Measurements from ENCODE around the gene AGTPBP1.
A peak's percentile ranks its signal among the peaks of the same experiment; 100 is the strongest.

AGTPBP1 gene

DNA sequence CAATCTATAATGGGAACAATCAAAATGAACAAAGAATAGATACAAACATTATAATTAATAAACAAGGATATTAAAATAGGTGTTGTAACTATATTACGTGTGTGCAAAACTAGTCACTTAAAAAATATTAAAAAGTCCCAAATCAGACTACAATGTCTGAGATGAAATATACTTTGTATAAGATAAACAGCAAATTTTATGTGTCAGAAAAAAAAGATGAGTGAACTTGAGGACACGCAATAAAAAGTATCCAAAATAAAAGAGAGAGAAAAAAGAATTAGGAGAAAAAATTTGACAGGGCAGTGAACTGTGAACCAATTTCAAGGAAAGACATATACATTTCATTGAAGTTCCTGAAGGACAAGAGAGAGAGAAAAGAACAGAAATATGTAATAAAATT lies 37.0 kb downstream of the AGTPBP1 start:
- peaks cover 16% of the 10 kb centered on the region for H3K4me1 Mint-ChIP-seq
- ATAC-seq (ENCODE audit: low read depth) (no peak), DNase-seq (ENCODE audit: low spot score in 2 of 2) (no peak)
- H3K9me3 Mint-ChIP-seq, result peaks cover 7% of the 10 kb centered on the region
- H3K4me3 Mint-ChIP-seq, result no peak overlapping the region
- H3K36me3 Mint-ChIP-seq, result peaks cover 17% of the 10 kb centered on the region
- no peaks in the 10 kb centered on the region for H3K27me3 Mint-ChIP-seq
- no peak overlapping the region for H3K27ac Mint-ChIP-seq

DNA sequence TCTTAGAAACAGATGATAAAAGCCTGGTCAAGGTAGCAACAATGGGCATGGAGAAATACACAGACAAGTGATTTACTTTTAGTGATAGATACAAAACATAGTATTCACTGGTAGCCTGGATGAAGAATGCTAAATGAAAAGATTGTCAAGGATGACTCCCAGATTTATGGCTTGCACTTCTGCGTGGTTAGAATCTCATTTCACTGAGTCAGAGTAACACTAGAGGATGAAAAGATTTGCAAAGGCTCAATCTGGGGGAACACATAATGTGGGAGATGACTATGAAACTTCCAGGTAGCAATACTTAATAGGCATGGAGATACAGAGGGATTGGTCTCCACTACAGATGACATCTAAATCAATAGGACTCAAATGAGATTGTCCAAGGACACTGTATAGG lies 38.4 kb downstream of the AGTPBP1 start:
- Mint-ChIP-seq H3K27me3 (no peaks in the 10 kb centered on the region), H3K4me3 (no peak overlapping the region), H3K4me1 (peaks cover 16% of the 10 kb centered on the region), H3K36me3 (peaks cover 13% of the 10 kb centered on the region), H3K27ac (peak overlapping the region; percentile 17), H3K9me3 (peaks cover 3% of the 10 kb centered on the region)
- DNase-seq (ENCODE audit: low spot score in 2 of 2), result no peak
- no peak for ATAC-seq (ENCODE audit: low read depth)

GRCh38 chr9:85702726-85703289 lies 38.9 kb downstream of the AGTPBP1 start:
- no peak for DNase-seq (ENCODE audit: low spot score in 2 of 2)

DNA sequence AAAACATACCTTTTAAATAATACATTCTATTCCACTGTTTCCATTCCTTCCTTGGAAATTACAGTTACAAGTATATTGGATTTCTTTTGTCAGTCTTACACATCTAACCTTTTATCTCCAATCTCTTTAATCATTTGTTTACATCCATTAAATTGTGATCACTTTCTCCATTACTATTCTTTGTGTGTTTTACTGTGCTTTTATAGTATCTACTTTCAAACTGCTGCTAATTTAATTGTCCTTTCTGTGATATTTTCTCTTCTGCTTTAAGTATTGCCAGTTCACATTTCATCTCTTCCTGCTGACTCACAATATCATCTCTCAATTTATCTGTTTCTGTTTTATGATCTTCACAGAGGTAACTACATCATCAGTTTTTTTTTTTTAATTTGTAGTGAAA lies 39.6 kb downstream of the AGTPBP1 start:
- no peak overlapping the region for H3K4me3 Mint-ChIP-seq
- peaks cover 10% of the 10 kb centered on the region for H3K36me3 Mint-ChIP-seq
- no peaks in the 10 kb centered on the region for H3K27me3 Mint-ChIP-seq
- peaks cover 3% of the 10 kb centered on the region for H3K9me3 Mint-ChIP-seq
- DNase-seq (ENCODE audit: low spot score in 2 of 2) (no peak), ATAC-seq (ENCODE audit: low read depth) (no peak)
- peaks cover 17% of the 10 kb centered on the region for H3K4me1 Mint-ChIP-seq
- H3K27ac Mint-ChIP-seq, result peak overlapping the region; percentile 10

More at GRCh38 chr9:85702726-85703289, 38.9 kb downstream of the AGTPBP1 start:
- Mint-ChIP-seq H3K27me3 (no peaks in the 10 kb centered on the region), H3K27ac (peak overlapping the region; percentile 17), H3K9me3 (peaks cover 3% of the 10 kb centered on the region), H3K36me3 (peaks cover 10% of the 10 kb centered on the region), H3K4me1 (peaks cover 17% of the 10 kb centered on the region), H3K4me3 (no peak overlapping the region)
- no peak for ATAC-seq (ENCODE audit: low read depth)

GRCh38 chr9:85700330-85700729 lies 41.4 kb downstream of the AGTPBP1 start:
- Mint-ChIP-seq H3K36me3 (peaks cover 6% of the 10 kb centered on the region), H3K9me3 (peaks cover 2% of the 10 kb centered on the region), H3K4me3 (no peak overlapping the region), H3K27ac (peak overlapping the region; percentile 66), H3K4me1 (peaks cover 17% of the 10 kb centered on the region), H3K27me3 (no peaks in the 10 kb centered on the region)
- ATAC-seq (ENCODE audit: low read depth) (peak; percentile 89), DNase-seq (ENCODE audit: low spot score in 2 of 2) (peak in 1 of 2 donors; percentile 5)

GRCh38 chr9:85688361-85688760 lies 53.4 kb downstream of the AGTPBP1 start:
- Mint-ChIP-seq H3K9me3 (peaks cover 2% of the 10 kb centered on the region), H3K27ac (no peak overlapping the region), H3K36me3 (peaks cover 30% of the 10 kb centered on the region), H3K4me1 (peaks cover 2% of the 10 kb centered on the region), H3K27me3 (no peaks in the 10 kb centered on the region), H3K4me3 (no peak overlapping the region)
- ATAC-seq (ENCODE audit: low read depth), result no peak
- DNase-seq (ENCODE audit: low spot score in 2 of 2), result no peak

DNA sequence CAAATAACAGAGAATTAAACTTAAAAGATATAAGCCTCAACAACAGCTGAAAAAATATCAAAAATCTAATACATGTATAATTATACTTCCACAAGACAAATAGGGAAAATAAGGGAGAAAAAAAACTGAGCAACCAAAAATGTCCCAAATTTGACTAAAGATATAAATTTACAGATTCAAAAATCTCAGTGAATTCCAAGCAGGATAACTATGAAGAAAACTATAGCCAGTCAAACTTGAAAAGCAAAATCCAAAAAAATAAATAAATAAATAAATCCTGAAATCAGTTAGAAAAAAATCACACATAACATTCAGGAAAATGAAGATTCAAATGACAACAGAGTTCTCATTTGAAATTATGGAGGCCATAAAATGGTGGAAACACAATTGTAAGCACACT lies 56.7 kb downstream of the AGTPBP1 start:
- Mint-ChIP-seq H3K27ac (no peak overlapping the region), H3K27me3 (no peaks in the 10 kb centered on the region), H3K4me3 (no peak overlapping the region), H3K9me3 (peaks cover 2% of the 10 kb centered on the region), H3K36me3 (peaks cover 31% of the 10 kb centered on the region), H3K4me1 (peaks cover 3% of the 10 kb centered on the region)
- DNase-seq (ENCODE audit: low spot score in 2 of 2) (no peak), ATAC-seq (ENCODE audit: low read depth) (no peak)

DNA sequence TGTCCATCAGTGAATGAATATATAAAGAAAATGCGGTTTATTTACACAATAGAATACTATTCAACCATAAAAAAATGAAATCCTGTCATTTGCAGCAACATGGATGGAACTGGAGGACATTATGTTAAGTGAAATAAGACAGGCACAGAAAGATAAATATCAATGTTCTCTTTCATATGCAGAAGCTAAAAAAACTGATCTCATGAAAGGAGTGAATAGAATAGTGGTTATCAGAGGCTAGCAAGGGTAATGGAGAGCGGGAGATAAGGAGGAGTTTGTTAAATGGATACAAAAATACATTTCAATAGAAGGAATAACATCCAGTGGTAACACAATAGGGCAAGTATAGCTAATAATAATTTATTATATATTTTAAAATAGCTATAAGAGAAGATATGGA lies 65.0 kb downstream of the AGTPBP1 start:
- no peaks in the 10 kb centered on the region for H3K27me3 Mint-ChIP-seq
- peaks cover 24% of the 10 kb centered on the region for H3K36me3 Mint-ChIP-seq
- no peak overlapping the region for H3K4me3 Mint-ChIP-seq
- DNase-seq (ENCODE audit: low spot score in 2 of 2) (no peak), ATAC-seq (ENCODE audit: low read depth) (no peak)
- H3K9me3 Mint-ChIP-seq, result no peaks in the 10 kb centered on the region
- H3K4me1 Mint-ChIP-seq, result no peaks in the 10 kb centered on the region
- no peak overlapping the region for H3K27ac Mint-ChIP-seq

DNA sequence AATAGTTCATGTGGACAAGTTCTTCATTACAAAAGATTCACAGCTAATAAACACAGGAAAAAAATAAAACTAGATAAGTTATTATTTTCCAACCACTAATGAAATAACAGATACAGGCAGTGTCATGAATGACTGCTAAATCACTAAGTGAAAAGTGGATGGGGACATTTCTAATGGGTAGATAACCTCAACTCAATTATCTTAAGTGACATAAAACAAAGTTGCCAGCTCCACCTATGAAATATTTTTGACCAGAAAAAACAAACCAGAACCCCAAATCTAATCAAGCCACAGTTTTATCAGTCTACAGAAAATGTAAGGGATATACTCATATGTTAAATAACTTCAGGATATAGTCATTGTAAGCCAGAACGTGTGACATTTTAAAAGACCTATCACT lies 74.4 kb downstream of the AGTPBP1 start:
- no peaks in the 10 kb centered on the region for H3K27me3 Mint-ChIP-seq

DNA sequence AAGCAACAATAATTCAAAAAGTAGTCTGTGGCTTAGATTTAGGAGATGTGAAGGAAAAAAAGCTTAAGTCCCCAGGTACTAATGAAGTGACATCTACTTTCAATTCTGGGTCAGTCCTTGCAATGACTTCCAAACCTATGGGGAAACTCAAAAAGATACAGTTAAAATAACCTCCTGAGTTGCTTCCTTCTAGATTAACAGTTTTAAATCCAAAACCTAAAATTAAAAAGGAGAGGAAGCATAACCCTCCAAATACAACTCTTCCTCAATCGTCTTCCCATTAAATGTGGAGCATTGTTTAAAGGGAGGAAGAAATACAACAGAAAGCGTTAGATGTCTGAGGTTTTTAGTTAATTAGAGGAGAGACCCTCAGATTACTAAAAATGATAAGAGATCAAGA lies 75.7 kb downstream of the AGTPBP1 start:
- no peak overlapping the region for H3K4me3 Mint-ChIP-seq
- peaks cover 17% of the 10 kb centered on the region for H3K36me3 Mint-ChIP-seq
- ATAC-seq (ENCODE audit: low read depth) (no peak), DNase-seq (ENCODE audit: low spot score in 2 of 2) (no peak)
- no peaks in the 10 kb centered on the region for H3K9me3 Mint-ChIP-seq
- H3K27ac Mint-ChIP-seq, result no peak overlapping the region
- no peaks in the 10 kb centered on the region for H3K27me3 Mint-ChIP-seq
- H3K4me1 Mint-ChIP-seq, result peaks cover 3% of the 10 kb centered on the region

More for the DNA sequence above, 74.4 kb downstream of the AGTPBP1 start:
- no peaks in the 10 kb centered on the region for H3K9me3 Mint-ChIP-seq
- peaks cover 25% of the 10 kb centered on the region for H3K36me3 Mint-ChIP-seq
- DNase-seq (ENCODE audit: low spot score in 2 of 2), result no peak
- no peak overlapping the region for H3K27ac Mint-ChIP-seq
- ATAC-seq (ENCODE audit: low read depth), result no peak
- H3K4me3 Mint-ChIP-seq, result no peak overlapping the region
- no peaks in the 10 kb centered on the region for H3K4me1 Mint-ChIP-seq

- H3K4me3 Mint-ChIP-seq, result no peak overlapping the region
- ATAC-seq (ENCODE audit: low read depth) (no peak), DNase-seq (ENCODE audit: low spot score in 2 of 2) (no peak)
- peaks cover 3% of the 10 kb centered on the region for H3K4me1 Mint-ChIP-seq
- no peaks in the 10 kb centered on the region for H3K9me3 Mint-ChIP-seq
- no peak overlapping the region for H3K27ac Mint-ChIP-seq
- H3K27me3 Mint-ChIP-seq, result no peaks in the 10 kb centered on the region
- peaks cover 11% of the 10 kb centered on the region for H3K36me3 Mint-ChIP-seq
These were observed 79.2 kb downstream of the AGTPBP1 start for GRCh38 chr9:85662573-85662972.

DNA sequence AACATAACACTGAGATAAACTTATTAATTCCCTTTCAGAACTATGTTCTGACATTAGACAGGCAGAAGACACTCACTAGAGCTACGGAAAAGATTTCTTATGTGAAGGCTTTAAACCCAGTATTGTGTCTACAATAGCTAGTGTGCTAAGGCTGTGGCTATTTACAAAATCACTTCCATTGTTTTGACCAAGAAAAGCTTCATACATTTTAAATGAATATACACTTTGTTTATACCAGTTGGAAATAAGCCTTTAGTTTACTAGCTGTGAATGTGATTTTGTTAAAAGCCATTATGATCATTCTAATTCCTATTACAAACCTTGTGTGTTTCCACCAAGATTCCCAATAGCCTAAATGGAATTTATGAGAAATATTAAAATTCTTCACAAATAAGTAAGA lies 83.0 kb downstream of the AGTPBP1 start:
- Mint-ChIP-seq H3K4me1 (peaks cover 3% of the 10 kb centered on the region), H3K27ac (no peak overlapping the region), H3K27me3 (no peaks in the 10 kb centered on the region)

GRCh38 chr9:85653153-85653552 lies 88.6 kb downstream of the AGTPBP1 start:
- Mint-ChIP-seq H3K27ac (no peak overlapping the region), H3K9me3 (peaks cover 1% of the 10 kb centered on the region), H3K4me3 (no peak overlapping the region), H3K27me3 (no peaks in the 10 kb centered on the region), H3K4me1 (peaks cover 2% of the 10 kb centered on the region), H3K36me3 (peaks cover 8% of the 10 kb centered on the region)
- ATAC-seq (ENCODE audit: low read depth), result no peak
- no peak for DNase-seq (ENCODE audit: low spot score in 2 of 2)

More for the DNA sequence above, 83.0 kb downstream of the AGTPBP1 start:
- Mint-ChIP-seq H3K9me3 (no peaks in the 10 kb centered on the region), H3K36me3 (peaks cover 5% of the 10 kb centered on the region), H3K4me3 (no peak overlapping the region)
- DNase-seq (ENCODE audit: low spot score in 2 of 2) (no peak), ATAC-seq (ENCODE audit: low read depth) (no peak)

DNA sequence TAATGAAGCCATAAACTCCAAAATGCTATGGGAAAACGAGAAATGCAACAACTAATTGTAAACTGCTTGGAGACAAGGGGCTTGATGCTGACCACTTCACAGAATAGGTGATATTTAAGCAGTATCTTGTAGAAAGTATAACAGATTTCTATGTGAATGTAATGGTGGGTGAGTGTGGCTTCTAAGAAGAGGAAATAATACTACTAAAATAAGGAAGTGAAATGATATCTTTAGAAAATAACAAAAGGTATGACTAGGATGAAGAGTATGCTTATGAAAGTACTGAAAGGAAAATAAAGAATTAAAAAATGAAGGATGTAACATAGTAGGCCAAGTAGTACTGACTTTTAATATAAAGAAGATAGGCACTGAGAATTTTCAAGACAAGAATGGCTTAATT lies 94.2 kb downstream of the AGTPBP1 start:
- H3K27me3 Mint-ChIP-seq, result no peaks in the 10 kb centered on the region
- peaks cover 2% of the 10 kb centered on the region for H3K9me3 Mint-ChIP-seq
- H3K4me1 Mint-ChIP-seq, result peaks cover 10% of the 10 kb centered on the region
- no peak overlapping the region for H3K4me3 Mint-ChIP-seq
- ATAC-seq (ENCODE audit: low read depth) (peak; percentile 96), DNase-seq (ENCODE audit: low spot score in 2 of 2) (no peak)
- H3K27ac Mint-ChIP-seq, result peak overlapping the region; percentile 69
- peaks cover 7% of the 10 kb centered on the region for H3K36me3 Mint-ChIP-seq

- no peak for DNase-seq (ENCODE audit: low spot score in 2 of 2)
- Mint-ChIP-seq H3K36me3 (peaks cover 12% of the 10 kb centered on the region), H3K4me3 (no peak overlapping the region), H3K9me3 (peaks cover 2% of the 10 kb centered on the region), H3K27ac (no peak overlapping the region), H3K27me3 (no peaks in the 10 kb centered on the region), H3K4me1 (peaks cover 10% of the 10 kb centered on the region)
- no peak for ATAC-seq (ENCODE audit: low read depth)
These were observed 95.7 kb downstream of the AGTPBP1 start for GRCh38 chr9:85645909-85646627.
